HepG2 (cell line): ENCODE results near the gene AP3B1. TPM values are rescaled to one million over a fixed set of nuclear protein-coding genes. Genes with fewer than 3 reads are reported as not detected.

Experiments
- ATAC-seq: fragments of 200-7000 bp; cut with Tn5 transposase; 3 replicates; pipeline ENCODE4 v1.9.1; 2020; ENCODE audit warnings: mild to moderate bottlenecking, moderate library complexity
- BruUV-seq: library from RNA; stranded (reverse); fragments of 400-500 nt; replicated peaks from 2 replicates; lab custom pipeline; 2021; lab: Mats Ljungman, UMichigan
- CTCF ChIA-PET: fragments of 300-600 bp; formaldehyde crosslinking; extraction: SDS; loops from one replicate; lab custom pipeline; 2021; ENCODE audit warnings: low total read pairs, inconsistent platforms, low intra/inter-chr PET ratio; lab: Yijun Ruan, JAX
- POLR2A ChIA-PET: fragments of 350-600 bp; sonication (Branson Sonifier 250); formaldehyde crosslinking; loops from one replicate; lab custom pipeline; 2020; ENCODE audit warnings: antibody characterized with exemption, inconsistent platforms; lab: Yijun Ruan, JAX
- DNase-seq: peaks from one replicate; pipeline ENCODE4 v3.0.0-alpha.2; 2015; ENCODE audit warnings: low spot score
- FAIRE-seq: peaks from 3 replicates; lab custom pipeline; 2011; peaks lifted over from hg19 to GRCh38; lab: Jason Lieb, UNC
- H2AFZ ChIP-seq: one replicate; pipeline ENCODE4 v1.6.1; 2011; ENCODE audit warnings: low read length, inconsistent platforms
- H3K27ac ChIP-seq: fragments of 300-600 bp; 3 replicates; pipeline ENCODE4 v1.8.0; 2011; ENCODE audit warnings: mixed run types, mild to moderate bottlenecking, mixed read lengths, low read length, inconsistent platforms; ENCODE audit not compliant: insufficient read depth; ENCODE audit errors: extremely low read length
- H3K27me3 ChIP-seq, 2 experiments: fragments of 200-600 bp in 1 of 2; 2 replicates in 1 of 2; 3 replicates in 1 of 2; pipeline versions ENCODE4 v1.6.0 to v1.8.0; 2011; ENCODE audit warnings: low read length in 2 of 2, mild to moderate bottlenecking in 2 of 2, moderate library complexity in 2 of 2, inconsistent platforms in 1 of 2; ENCODE audit not compliant: insufficient read depth in 2 of 2, control insufficient read depth in 1 of 2
- H3K36me3 ChIP-seq, 2 experiments: fragments of 200-600 bp in 1 of 2; replicated peaks in 1 of 2; 2 replicates in 1 of 2; 3 replicates in 1 of 2; pipeline versions ENCODE4 v1.5.1 to v1.8.0; 2011; ENCODE audit warnings: low read length in 2 of 2, inconsistent platforms in 1 of 2; ENCODE audit not compliant: insufficient read depth in 2 of 2, control insufficient read depth in 1 of 2
- H3K4me1 ChIP-seq: 2 replicates; pipeline ENCODE4 v1.5.1; 2012; ENCODE audit warnings: low read length, inconsistent platforms; ENCODE audit not compliant: insufficient read depth
- H3K4me2 ChIP-seq: 2 replicates; pipeline ENCODE4 v1.6.0; 2011; ENCODE audit warnings: low read depth, low read length, inconsistent platforms
- H3K4me3 ChIP-seq, 3 experiments: fragments of 200-600 bp in 1 of 3; sonication (generic), shearing (Covaris generic) in 1 of 3; replicated peaks in 1 of 3; 2 replicates each; pipeline ENCODE4 v1.5.1; 2011 to 2016; ENCODE audit warnings: low read length in 3 of 3, inconsistent platforms in 2 of 3, low read depth in 2 of 3, mild to moderate bottlenecking in 2 of 3, control low read depth in 1 of 3, mixed read lengths in 1 of 3; ENCODE audit not compliant: insufficient read depth in 1 of 3
- H3K79me2 ChIP-seq: one replicate; pipeline ENCODE4 v1.6.1; 2011; ENCODE audit warnings: low read length, inconsistent platforms; ENCODE audit not compliant: insufficient read depth
- H3K9ac ChIP-seq: 2 replicates; pipeline ENCODE4 v1.6.0; 2011; ENCODE audit warnings: mild to moderate bottlenecking, low read depth, low read length, inconsistent platforms; ENCODE audit not compliant: insufficient read depth
- H3K9me3 ChIP-seq: 2 replicates; pipeline ENCODE4 v1.5.1; 2012; ENCODE audit warnings: mild to moderate bottlenecking, low read length
- H4K20me1 ChIP-seq: 2 replicates; pipeline ENCODE4 v1.6.0; 2011; ENCODE audit warnings: inconsistent platforms, mild to moderate bottlenecking, low read length, moderate library complexity; ENCODE audit not compliant: insufficient read depth
- STAG1 ChIP-seq: sonication (generic); formaldehyde crosslinking; IDR thresholded peaks from 2 replicates; pipeline ENCODE4 v1.4.0; 2020; ENCODE audit warnings: missing genetic modification reagents
- ZBTB42 ChIP-seq: sonication (generic); formaldehyde crosslinking; IDR thresholded peaks from 2 replicates; pipeline ENCODE4 v1.5.0; 2020; ENCODE audit warnings: mild to moderate bottlenecking, missing genetic modification reagents
- ZNF501 ChIP-seq: sonication (generic); formaldehyde crosslinking; IDR thresholded peaks from 2 replicates; pipeline ENCODE4 v1.5.1; 2020; ENCODE audit warnings: mild to moderate bottlenecking, moderate library complexity, missing genetic modification reagents
- WGBS: methylation state at CpG from one replicate; pipeline ENCODE4 v1.1.6; 2017; ENCODE audit warnings: low lambda C conversion rate; 5-methylcytosine and 5-hydroxymethylcytosine counted together
- in situ Hi-C: cut with HindIII; loops from 2 replicates; pipeline ENCODE4 v1.10.0; 2017; ENCODE audit warnings: low pct_unique_long_range_greater_than_20kb; ENCODE audit not compliant: extremely low pct_ligation_motif_present
- intact Hi-C: fragments of 100-400 bp; cut with micrococcal nuclease; formaldehyde crosslinking; loops from one replicate; pipeline ENCODE4 v1.10.0; 2022; ENCODE audit not compliant: unreplicated experiment
- polyA plus RNA-seq, 8 experiments: library from polyadenylated mRNA; depleted of rRNA in 3 of 8; stranded (reverse) in 7 of 8; unstranded in 1 of 8; fragments of >200 nt; fragmentation: Illumina TruSeq in 4 of 8; extraction: Trizol in 4 of 8; gene quantifications; 2 replicates each; pipeline versions ENCODE4 v1.2.1 to v1.2.3, GENCODE V29; 2011 to 2016; ENCODE audit warnings: low read depth in 4 of 8, missing spikeins in 1 of 8, mixed read lengths in 1 of 8; ENCODE audit not compliant: insufficient read depth in 1 of 8
- total RNA-seq, 5 experiments: library from RNA; depleted of rRNA; stranded (reverse); fragments of >200 nt; fragmentation: Illumina TruSeq; extraction: Trizol; gene quantifications; 2 replicates each; pipeline ENCODE4 v1.2.3, GENCODE V29; 2016; ENCODE audit warnings: low read depth in 1 of 5
- TF ChIP-seq, protein P1 (sequence below): IDR thresholded peaks from 2 replicates; pipeline ENCODE4 v1.6.1; 2016; ENCODE audit warnings: low read depth, control low read depth
- TF ChIP-seq, protein P2 (sequence below): sonication (generic); formaldehyde crosslinking; IDR thresholded peaks from 2 replicates; pipeline ENCODE4 v1.5.0; 2020; ENCODE audit warnings: mild to moderate bottlenecking, missing genetic modification reagents, moderate library complexity
- TF ChIP-seq, protein P3 (sequence below): sonication (generic); formaldehyde crosslinking; IDR thresholded peaks from 2 replicates; pipeline ENCODE4 v1.5.1; 2020; ENCODE audit warnings: mild to moderate bottlenecking, missing genetic modification reagents, moderate library complexity

The AP3B1 gene
- total and polyA plus RNA-seq, 2 of the 13 experiments (the other 11 are each of a cell fraction or from before 2014, with no cell fraction given) = 37.7 to 51.2 TPM

DNA sequence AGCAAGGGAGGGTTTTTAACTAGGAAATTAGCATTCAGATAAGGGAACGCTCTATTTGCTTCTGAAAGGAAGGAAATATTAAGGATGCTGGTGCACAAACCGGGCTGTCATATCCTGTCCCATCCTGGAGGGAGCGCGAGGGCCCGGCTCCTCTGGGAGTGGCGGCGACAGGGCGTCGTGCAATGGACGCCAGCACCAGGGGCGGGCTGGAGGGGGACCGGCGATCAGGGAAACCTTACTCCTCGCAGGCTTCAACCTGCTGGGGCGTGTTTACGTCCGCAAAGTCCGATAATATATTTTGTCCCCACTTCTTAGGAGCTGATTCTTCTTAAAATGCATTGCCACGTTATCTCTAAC is 321.3 kb downstream of the AP3B1 start (continued):
- TF ChIP-seq, protein P1, sequence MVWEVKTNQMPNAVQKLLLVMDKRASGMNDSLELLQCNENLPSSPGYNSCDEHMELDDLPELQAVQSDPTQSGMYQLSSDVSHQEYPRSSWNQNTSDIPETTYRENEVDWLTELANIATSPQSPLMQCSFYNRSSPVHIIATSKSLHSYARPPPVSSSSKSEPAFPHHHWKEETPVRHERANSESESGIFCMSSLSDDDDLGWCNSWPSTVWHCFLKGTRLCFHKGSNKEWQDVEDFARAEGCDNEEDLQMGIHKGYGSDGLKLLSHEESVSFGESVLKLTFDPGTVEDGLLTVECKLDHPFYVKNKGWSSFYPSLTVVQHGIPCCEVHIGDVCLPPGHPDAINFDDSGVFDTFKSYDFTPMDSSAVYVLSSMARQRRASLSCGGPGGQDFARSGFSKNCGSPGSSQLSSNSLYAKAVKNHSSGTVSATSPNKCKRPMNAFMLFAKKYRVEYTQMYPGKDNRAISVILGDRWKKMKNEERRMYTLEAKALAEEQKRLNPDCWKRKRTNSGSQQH (CRISPR knock-in tag) = no peak

DNA sequence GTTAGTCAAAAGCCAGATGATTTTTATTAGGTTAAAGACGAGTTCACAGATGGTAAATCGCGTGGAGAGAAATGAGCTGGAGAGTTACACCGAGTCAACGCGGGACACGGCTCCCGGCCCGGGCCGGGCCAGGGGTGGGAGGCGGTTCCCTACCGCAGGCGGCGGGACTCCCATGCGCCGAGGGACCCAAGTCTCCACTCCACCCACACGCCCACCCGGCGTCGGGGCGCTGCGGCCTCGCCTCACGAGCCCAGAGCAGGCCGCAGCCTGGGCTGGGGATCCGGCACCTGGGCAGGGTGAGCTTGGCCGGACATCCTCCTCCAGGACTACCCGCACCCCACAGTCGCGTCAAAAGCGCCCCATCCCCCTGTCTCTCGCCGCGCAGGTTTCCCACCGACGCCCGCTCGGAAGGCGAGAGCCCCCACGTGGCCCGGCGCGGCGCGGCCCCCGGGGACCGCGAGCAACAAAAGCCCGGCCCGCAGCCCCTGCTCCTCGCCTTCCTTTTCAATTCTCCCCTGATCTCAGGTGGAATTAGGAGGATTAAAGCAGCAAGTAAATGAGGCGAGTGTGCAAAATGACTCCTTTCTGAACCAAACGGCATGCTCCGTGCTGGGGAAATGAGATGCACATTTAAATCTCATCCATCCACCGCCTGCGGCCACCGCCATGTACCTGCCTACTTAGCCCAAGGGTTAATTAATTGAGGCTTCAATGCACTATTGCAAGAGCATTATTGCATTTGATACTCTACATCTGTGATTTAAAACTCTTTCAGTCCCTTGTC is 321.8 kb downstream of the AP3B1 start:
- POLR2A ChIA-PET = no interaction called here
- intact Hi-C loops (no loop called here), in situ Hi-C loops (no loop called here)
- Histone ChIP-seq H4K20me1 (no peaks in the 10 kb centered on the region), H2AFZ (no peak overlapping the region), H3K9me3 (no peaks in the 10 kb centered on the region), H3K79me2 (no peaks in the 10 kb centered on the region), H3K9ac (no peak overlapping the region), H3K4me2 (peak overlapping the region; percentile 41; the same call in 1 of the 2 replicates), H3K27ac (no peak overlapping the region), H3K4me1 (no peaks in the 10 kb centered on the region), H3K27me3 (peaks cover 0 to 29% of the 10 kb centered on the region in 2 experiments; a peak in 3 of 5 replicates), H3K36me3 (no peaks in the 10 kb centered on the region), H3K4me3 (peak overlapping the region in 1 of 3 experiments; percentile 36; a peak in 1 of 6 replicates)
- CTCF ChIA-PET = no interaction called here
- no peak for TF ChIP-seq ZBTB42 (CRISPR knock-in tag)
- TF ChIP-seq, protein P2, sequence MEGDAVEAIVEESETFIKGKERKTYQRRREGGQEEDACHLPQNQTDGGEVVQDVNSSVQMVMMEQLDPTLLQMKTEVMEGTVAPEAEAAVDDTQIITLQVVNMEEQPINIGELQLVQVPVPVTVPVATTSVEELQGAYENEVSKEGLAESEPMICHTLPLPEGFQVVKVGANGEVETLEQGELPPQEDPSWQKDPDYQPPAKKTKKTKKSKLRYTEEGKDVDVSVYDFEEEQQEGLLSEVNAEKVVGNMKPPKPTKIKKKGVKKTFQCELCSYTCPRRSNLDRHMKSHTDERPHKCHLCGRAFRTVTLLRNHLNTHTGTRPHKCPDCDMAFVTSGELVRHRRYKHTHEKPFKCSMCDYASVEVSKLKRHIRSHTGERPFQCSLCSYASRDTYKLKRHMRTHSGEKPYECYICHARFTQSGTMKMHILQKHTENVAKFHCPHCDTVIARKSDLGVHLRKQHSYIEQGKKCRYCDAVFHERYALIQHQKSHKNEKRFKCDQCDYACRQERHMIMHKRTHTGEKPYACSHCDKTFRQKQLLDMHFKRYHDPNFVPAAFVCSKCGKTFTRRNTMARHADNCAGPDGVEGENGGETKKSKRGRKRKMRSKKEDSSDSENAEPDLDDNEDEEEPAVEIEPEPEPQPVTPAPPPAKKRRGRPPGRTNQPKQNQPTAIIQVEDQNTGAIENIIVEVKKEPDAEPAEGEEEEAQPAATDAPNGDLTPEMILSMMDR (CRISPR knock-in tag) = peak; percentile 24; the same call in 1 of the 2 replicates
- TF ChIP-seq, protein P3, sequence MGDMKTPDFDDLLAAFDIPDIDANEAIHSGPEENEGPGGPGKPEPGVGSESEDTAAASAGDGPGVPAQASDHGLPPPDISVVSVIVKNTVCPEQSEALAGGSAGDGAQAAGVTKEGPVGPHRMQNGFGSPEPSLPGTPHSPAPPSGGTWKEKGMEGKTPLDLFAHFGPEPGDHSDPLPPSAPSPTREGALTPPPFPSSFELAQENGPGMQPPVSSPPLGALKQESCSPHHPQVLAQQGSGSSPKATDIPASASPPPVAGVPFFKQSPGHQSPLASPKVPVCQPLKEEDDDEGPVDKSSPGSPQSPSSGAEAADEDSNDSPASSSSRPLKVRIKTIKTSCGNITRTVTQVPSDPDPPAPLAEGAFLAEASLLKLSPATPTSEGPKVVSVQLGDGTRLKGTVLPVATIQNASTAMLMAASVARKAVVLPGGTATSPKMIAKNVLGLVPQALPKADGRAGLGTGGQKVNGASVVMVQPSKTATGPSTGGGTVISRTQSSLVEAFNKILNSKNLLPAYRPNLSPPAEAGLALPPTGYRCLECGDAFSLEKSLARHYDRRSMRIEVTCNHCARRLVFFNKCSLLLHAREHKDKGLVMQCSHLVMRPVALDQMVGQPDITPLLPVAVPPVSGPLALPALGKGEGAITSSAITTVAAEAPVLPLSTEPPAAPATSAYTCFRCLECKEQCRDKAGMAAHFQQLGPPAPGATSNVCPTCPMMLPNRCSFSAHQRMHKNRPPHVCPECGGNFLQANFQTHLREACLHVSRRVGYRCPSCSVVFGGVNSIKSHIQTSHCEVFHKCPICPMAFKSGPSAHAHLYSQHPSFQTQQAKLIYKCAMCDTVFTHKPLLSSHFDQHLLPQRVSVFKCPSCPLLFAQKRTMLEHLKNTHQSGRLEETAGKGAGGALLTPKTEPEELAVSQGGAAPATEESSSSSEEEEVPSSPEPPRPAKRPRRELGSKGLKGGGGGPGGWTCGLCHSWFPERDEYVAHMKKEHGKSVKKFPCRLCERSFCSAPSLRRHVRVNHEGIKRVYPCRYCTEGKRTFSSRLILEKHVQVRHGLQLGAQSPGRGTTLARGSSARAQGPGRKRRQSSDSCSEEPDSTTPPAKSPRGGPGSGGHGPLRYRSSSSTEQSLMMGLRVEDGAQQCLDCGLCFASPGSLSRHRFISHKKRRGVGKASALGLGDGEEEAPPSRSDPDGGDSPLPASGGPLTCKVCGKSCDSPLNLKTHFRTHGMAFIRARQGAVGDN = peak; percentile 30; the same call in 1 of the 2 replicates
- no peak for TF ChIP-seq ZNF501 (CRISPR knock-in tag)
- TF ChIP-seq STAG1 (CRISPR knock-in tag) = peak; percentile 27; the same call in 1 of the 2 replicates
- 32% methylated on average over 33 of the region's 57 CpGs for WGBS
- no TSS peak for BruUV-seq
- ATAC-seq = peak; percentile 63
- no peak for FAIRE-seq
- DNase-seq = no peak
